B cell (primary cell): ENCODE results near the gene RARRES2. TPM values are rescaled to one million over a fixed set of nuclear protein-coding genes. Genes with fewer than 3 reads are reported as not detected.
A peak's percentile ranks its signal among the peaks of the same experiment; 100 is the strongest.

Experiments
- ATAC-seq: fragments of 200-7000 bp; cut with Tn5 transposase; one replicate; pipeline ENCODE4 v1.10.0; 2021; ENCODE audit warnings: low read depth, mild to moderate bottlenecking, moderate number of reproducible peaks, moderate library complexity
- CTCF ChIA-PET: fragments of 350-600 bp; sonication (Branson Sonifier 250); formaldehyde crosslinking; loops from one replicate; lab custom pipeline; 2021; ENCODE audit warnings: antibody characterized with exemption, inconsistent platforms; lab: Charles Lee
- POLR2A ChIA-PET: fragments of 350-600 bp; sonication (Branson Sonifier 250); formaldehyde crosslinking; loops from one replicate; lab custom pipeline; 2021; ENCODE audit warnings: antibody characterized with exemption; lab: Charles Lee
- DNase-seq: peaks from one replicate; pipeline ENCODE4 v3.0.0; 2013
- H2AFZ ChIP-seq: 2 replicates; pipeline ENCODE4 v1.6.1; 2012; ENCODE audit warnings: mild to moderate bottlenecking, low read depth, low read length; ENCODE audit not compliant: insufficient read depth, poor library complexity, severe bottlenecking
- H3K27ac ChIP-seq, 2 donors: 1 replicate in 1 of 2; 2 replicates in 1 of 2; pipeline ENCODE4 v1.5.1; 2012 to 2013; ENCODE audit warnings: low read length in 2 of 2, mild to moderate bottlenecking in 2 of 2, moderate library complexity in 1 of 2
- H3K27me3 ChIP-seq, 4 experiments: fragments of 200-600 bp in 1 of 4; sonication (generic) in 1 of 4; replicated peaks in 1 of 4; 1 replicate in 2 of 4; 2 replicates in 2 of 4; pipeline versions ENCODE4 v1.6.1 to v1.7.0; 2013 to 2016; ENCODE audit warnings: low read length in 3 of 4, mild to moderate bottlenecking in 2 of 4, mixed read lengths in 1 of 4, moderate library complexity in 1 of 4; ENCODE audit not compliant: insufficient read depth in 4 of 4, control insufficient read depth in 3 of 4; ENCODE audit errors: control extremely low read depth in 1 of 4
- H3K36me3 ChIP-seq, 2 experiments: replicated peaks in 1 of 2; 1 replicate in 1 of 2; 2 replicates in 1 of 2; pipeline versions ENCODE4 v1.6.1 to v1.7.1; 2013; ENCODE audit warnings: low read length in 1 of 2; ENCODE audit not compliant: insufficient read depth in 2 of 2, control insufficient read depth in 1 of 2; ENCODE audit errors: control extremely low read depth in 1 of 2, extremely low read depth in 1 of 2
- H3K4me1 ChIP-seq, 2 donors: fragments of 200-600 bp in 1 of 2; sonication (generic) in 1 of 2; 1 replicate in 1 of 2; 2 replicates in 1 of 2; pipeline versions ENCODE4 v1.5.1 to v1.6.1; 2013 to 2017; ENCODE audit warnings: low read length in 2 of 2; ENCODE audit not compliant: control insufficient read depth in 2 of 2, insufficient read depth in 2 of 2
- H3K4me2 ChIP-seq: replicated peaks from 2 replicates; pipeline ENCODE3; 2012; ENCODE audit warnings: mild to moderate bottlenecking, low read depth, low read length; ENCODE audit not compliant: poor library complexity, severe bottlenecking
- H3K4me3 ChIP-seq, 5 experiments: fragments of 200-600 bp in 1 of 5; sonication (generic) in 1 of 5; 1 replicate in 3 of 5; 2 replicates in 2 of 5; pipeline versions ENCODE4 v1.5.1 to v1.7.0; 2011 to 2016; ENCODE audit warnings: low read length in 4 of 5, mild to moderate bottlenecking in 4 of 5, low read depth in 2 of 5, control low read depth in 1 of 5, moderate library complexity in 1 of 5; ENCODE audit not compliant: insufficient read depth in 1 of 5; ENCODE audit errors: control extremely low read depth in 1 of 5, extremely low read depth in 1 of 5
- H3K79me2 ChIP-seq: fragments of 200-600 bp; sonication (generic); one replicate; pipeline ENCODE4 v1.6.0; 2016; ENCODE audit warnings: low read length; ENCODE audit not compliant: control insufficient read depth, insufficient read depth
- H3K9ac ChIP-seq: fragments of 200-600 bp; sonication (generic); 2 replicates; pipeline ENCODE4 v1.6.1; 2017; ENCODE audit warnings: mild to moderate bottlenecking, low read length, moderate library complexity
- H3K9me3 ChIP-seq, 3 donors: one replicate each; pipeline versions ENCODE4 v1.6.1 to v1.7.1; 2013; ENCODE audit warnings: low read length in 2 of 3; ENCODE audit not compliant: control insufficient read depth in 2 of 3, insufficient read depth in 1 of 3; ENCODE audit errors: control extremely low read depth in 1 of 3
- H4K20me1 ChIP-seq: 2 replicates; pipeline ENCODE4 v1.6.0; 2012; ENCODE audit warnings: mild to moderate bottlenecking, low read length; ENCODE audit not compliant: insufficient read depth, control insufficient read depth, poor library complexity, severe bottlenecking
- H3K27ac Mint-ChIP-seq: one replicate; pipeline ENCODE4 v1.8.0; 2021; ENCODE audit warnings: mixed read lengths
- H3K27me3 Mint-ChIP-seq: one replicate; pipeline ENCODE4 v1.8.0; 2021; ENCODE audit warnings: mixed read lengths
- H3K4me1 Mint-ChIP-seq: one replicate; pipeline ENCODE4 v1.8.0; 2021; ENCODE audit warnings: mixed read lengths
- H3K4me3 Mint-ChIP-seq: one replicate; pipeline ENCODE4 v1.8.0; 2021; ENCODE audit warnings: mixed read lengths
- H3K9me3 Mint-ChIP-seq: one replicate; pipeline ENCODE4 v1.8.0; 2022; ENCODE audit warnings: mixed read lengths; ENCODE audit not compliant: insufficient read depth
- EZH2 ChIP-seq: IDR thresholded peaks from 2 replicates; pipeline ENCODE4 v1.6.1; 2012; ENCODE audit warnings: borderline replicate concordance, low read depth, mild to moderate bottlenecking, moderate library complexity, low read length; ENCODE audit not compliant: insufficient read depth, poor library complexity, severe bottlenecking
- WGBS: methylation state at CpG from one replicate; pipeline ENCODE4 v1.1.5; 2013; ENCODE audit warnings: missing lambda C conversion rate; ENCODE audit not compliant: insufficient coverage; 5-methylcytosine and 5-hydroxymethylcytosine counted together
- intact Hi-C: fragments of 100-400 bp; cut with micrococcal nuclease; formaldehyde crosslinking; loops from one replicate; pipeline ENCODE4 v1.10.0; 2022
- polyA plus RNA-seq: library from polyadenylated mRNA; depleted of rRNA; stranded (reverse); fragments of >200 nt; gene quantifications from 2 replicates; pipeline ENCODE4 v1.2.3, GENCODE V29; 2012
- total RNA-seq, 2 donors: library from RNA; stranded (reverse); fragments of 120-200 nt in 1 of 2; gene quantifications; 1 replicate in 1 of 2; 2 replicates in 1 of 2; pipeline versions ENCODE4 v1.2.3 to v1.2.4, GENCODE V29; 2013 to 2022
- TF ChIP-seq, protein P1 (sequence below): fragments of 200-600 bp; IDR thresholded peaks from one replicate; pipeline ENCODE4 v1.8.0; 2022; ENCODE audit warnings: antibody characterized with exemption, mild to moderate bottlenecking

Gene RARRES2
- total and polyA plus RNA-seq, 2 donors (not counting 1 experiment from before 2014, with no cell fraction given) = not detected

DNA sequence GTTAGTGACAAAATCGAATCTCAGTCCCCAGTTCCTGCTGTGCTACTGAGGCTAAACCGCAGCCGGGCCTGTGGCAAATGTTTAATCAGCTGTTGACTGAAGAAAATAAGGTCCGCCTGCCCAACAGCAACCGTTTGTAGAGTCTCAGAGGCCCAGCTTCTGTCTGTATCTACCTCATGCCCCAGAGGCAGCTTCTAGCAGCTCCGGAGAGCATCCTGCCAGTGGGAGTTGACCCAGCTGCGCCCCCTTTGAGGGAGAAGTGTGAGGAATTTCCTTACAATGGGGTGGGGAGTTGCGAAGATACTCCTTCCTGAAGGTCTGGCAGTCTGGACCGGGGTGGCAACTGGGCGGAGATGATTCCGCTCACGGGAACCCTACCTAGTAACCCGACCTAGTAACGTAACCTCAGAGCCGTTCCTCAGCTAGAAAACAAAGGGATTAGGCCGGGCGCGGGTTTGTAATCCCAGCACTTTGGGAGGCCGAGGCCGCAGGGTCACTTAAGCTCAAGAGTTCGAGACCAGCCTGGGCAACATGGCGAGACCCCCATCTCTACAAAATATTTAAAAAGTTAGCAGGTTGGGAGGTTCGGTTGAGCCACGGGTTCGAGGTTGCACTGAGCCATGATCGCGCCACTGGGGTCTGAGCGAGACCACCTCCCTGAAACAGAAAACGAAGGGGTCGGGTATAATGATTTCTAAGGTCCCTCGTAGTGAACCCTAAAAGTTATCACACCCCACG is 36.9 kb upstream of the RARRES2 start:
- H3K36me3 ChIP-seq = peaks cover 0 to 14% of the 10 kb centered on the region in 2 experiments
- WGBS = 1% methylated on average over 26 of the region's 32 CpGs
- peak overlapping the region; percentile 97 for H3K4me2 ChIP-seq

More for the DNA sequence above, 36.9 kb upstream of the RARRES2 start:
- ChIA-PET CTCF (interaction anchor here (1.0 to 2.4 kb wide), 12 partner anchors 9 to 640 kb away, joined by 3 to 35 read pairs (median 4); partner anchors contain the start of gene REPIN1), POLR2A (interaction anchor here (0.7 to 4.4 kb wide), 3 partner anchors 10 to 49 kb away, joined by 6 to 64 read pairs (median 38); partner anchors contain the start of gene REPIN1)
- H3K27ac Mint-ChIP-seq = peak overlapping the region; percentile 89
- Histone ChIP-seq H4K20me1 (peaks cover 11% of the 10 kb centered on the region), H3K4me3 (peak overlapping the region; percentile 24 to 91 (median 77)), H3K9ac (peak overlapping the region; percentile 84), H3K27ac (peak overlapping the region; percentile 84 to 85), H3K79me2 (peaks cover 38% of the 10 kb centered on the region), H3K27me3 (no peaks in the 10 kb centered on the region), H2AFZ (peak overlapping the region; percentile 86), H3K4me1 (peaks cover 22 to 63% of the 10 kb centered on the region in 2 donors), H3K9me3 (no peaks in the 10 kb centered on the region)
- TF ChIP-seq, protein P1, sequence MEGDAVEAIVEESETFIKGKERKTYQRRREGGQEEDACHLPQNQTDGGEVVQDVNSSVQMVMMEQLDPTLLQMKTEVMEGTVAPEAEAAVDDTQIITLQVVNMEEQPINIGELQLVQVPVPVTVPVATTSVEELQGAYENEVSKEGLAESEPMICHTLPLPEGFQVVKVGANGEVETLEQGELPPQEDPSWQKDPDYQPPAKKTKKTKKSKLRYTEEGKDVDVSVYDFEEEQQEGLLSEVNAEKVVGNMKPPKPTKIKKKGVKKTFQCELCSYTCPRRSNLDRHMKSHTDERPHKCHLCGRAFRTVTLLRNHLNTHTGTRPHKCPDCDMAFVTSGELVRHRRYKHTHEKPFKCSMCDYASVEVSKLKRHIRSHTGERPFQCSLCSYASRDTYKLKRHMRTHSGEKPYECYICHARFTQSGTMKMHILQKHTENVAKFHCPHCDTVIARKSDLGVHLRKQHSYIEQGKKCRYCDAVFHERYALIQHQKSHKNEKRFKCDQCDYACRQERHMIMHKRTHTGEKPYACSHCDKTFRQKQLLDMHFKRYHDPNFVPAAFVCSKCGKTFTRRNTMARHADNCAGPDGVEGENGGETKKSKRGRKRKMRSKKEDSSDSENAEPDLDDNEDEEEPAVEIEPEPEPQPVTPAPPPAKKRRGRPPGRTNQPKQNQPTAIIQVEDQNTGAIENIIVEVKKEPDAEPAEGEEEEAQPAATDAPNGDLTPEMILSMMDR = no peak
- TF ChIP-seq EZH2 = no peak
- DNase-seq (peak; percentile 66), ATAC-seq (no peak)
- peak overlapping the region; percentile 96 for H3K4me3 Mint-ChIP-seq
- intact Hi-C loops = loop anchor here (1.0 to 5.0 kb wide), 3 partner anchors 9 to 56 kb away; partner anchors contain the start of genes ACTR3C and LRRC61
- no peaks in the 10 kb centered on the region for H3K9me3 Mint-ChIP-seq
- no peaks in the 10 kb centered on the region for H3K27me3 Mint-ChIP-seq
- peaks cover 76% of the 10 kb centered on the region for H3K4me1 Mint-ChIP-seq
